Measurements from ENCODE around the gene EPS15. TPM values are rescaled to one million over a fixed set of nuclear protein-coding genes. Genes with fewer than 3 reads are reported as not detected.

The EPS15 gene
- total and polyA plus RNA-seq, 10 of the 15 experiments (the other 5 are each of a cell fraction or from before 2014, with no cell fraction given), result 24.7 to 87.8 (median 56.3) TPM

- RAD21 ChIA-PET (ENCODE audit: unreplicated experiment), result interaction anchor here (1.9 kb wide), 1 partner anchor 188 kb away, joined by 5 read pairs; no protein-coding TSS in a partner anchor
- in situ Hi-C loops (cut with MboI), result no loop called here
- TF ChIP-seq, protein P1, sequence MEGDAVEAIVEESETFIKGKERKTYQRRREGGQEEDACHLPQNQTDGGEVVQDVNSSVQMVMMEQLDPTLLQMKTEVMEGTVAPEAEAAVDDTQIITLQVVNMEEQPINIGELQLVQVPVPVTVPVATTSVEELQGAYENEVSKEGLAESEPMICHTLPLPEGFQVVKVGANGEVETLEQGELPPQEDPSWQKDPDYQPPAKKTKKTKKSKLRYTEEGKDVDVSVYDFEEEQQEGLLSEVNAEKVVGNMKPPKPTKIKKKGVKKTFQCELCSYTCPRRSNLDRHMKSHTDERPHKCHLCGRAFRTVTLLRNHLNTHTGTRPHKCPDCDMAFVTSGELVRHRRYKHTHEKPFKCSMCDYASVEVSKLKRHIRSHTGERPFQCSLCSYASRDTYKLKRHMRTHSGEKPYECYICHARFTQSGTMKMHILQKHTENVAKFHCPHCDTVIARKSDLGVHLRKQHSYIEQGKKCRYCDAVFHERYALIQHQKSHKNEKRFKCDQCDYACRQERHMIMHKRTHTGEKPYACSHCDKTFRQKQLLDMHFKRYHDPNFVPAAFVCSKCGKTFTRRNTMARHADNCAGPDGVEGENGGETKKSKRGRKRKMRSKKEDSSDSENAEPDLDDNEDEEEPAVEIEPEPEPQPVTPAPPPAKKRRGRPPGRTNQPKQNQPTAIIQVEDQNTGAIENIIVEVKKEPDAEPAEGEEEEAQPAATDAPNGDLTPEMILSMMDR (IDR thresholded peaks at IDR 0.05 in 2 of 3, conservative IDR thresholded peaks at IDR 0.05 in 1 of 3; ENCODE audit: control insufficient read depth in 2 of 3, extremely low read depth in 1 of 3, insufficient read depth in 1 of 3, low read depth in 3 of 3, low read length in 3 of 3), result no peak
- TF ChIP-seq MYC (IDR thresholded peaks at IDR 0.05; ENCODE audit: insufficient read depth, insufficient read length, insufficient replicate concordance, low read length, severe bottlenecking) (no peak), SIX5 (IDR thresholded peaks at IDR 0.05; ENCODE audit: low read depth, low read length, severe bottlenecking) (no peak), ZBTB11 (CRISPR knock-in tag; IDR thresholded peaks at IDR 0.05) (no peak), NRF1 (conservative IDR thresholded peaks at IDR 0.05; ENCODE audit: low read depth, low read length) (no peak), BHLHE40 (IDR thresholded peaks at IDR 0.05; ENCODE audit: borderline replicate concordance in 1 of 2, low read depth in 2 of 2, low read length in 1 of 2) (no peak), SP1 (IDR thresholded peaks at IDR 0.05; ENCODE audit: low read depth, low read length) (no peak), ZNF274 (IDR thresholded peaks at IDR 0.05; ENCODE audit: insufficient read depth, insufficient read length) (no peak), RCOR1 (conservative IDR thresholded peaks at IDR 0.05; ENCODE audit: low read depth, low read length) (no peak), ELK1 (IDR thresholded peaks at IDR 0.05; ENCODE audit: low read depth, low read length) (no peak)
- TF ChIP-seq, protein P2, sequence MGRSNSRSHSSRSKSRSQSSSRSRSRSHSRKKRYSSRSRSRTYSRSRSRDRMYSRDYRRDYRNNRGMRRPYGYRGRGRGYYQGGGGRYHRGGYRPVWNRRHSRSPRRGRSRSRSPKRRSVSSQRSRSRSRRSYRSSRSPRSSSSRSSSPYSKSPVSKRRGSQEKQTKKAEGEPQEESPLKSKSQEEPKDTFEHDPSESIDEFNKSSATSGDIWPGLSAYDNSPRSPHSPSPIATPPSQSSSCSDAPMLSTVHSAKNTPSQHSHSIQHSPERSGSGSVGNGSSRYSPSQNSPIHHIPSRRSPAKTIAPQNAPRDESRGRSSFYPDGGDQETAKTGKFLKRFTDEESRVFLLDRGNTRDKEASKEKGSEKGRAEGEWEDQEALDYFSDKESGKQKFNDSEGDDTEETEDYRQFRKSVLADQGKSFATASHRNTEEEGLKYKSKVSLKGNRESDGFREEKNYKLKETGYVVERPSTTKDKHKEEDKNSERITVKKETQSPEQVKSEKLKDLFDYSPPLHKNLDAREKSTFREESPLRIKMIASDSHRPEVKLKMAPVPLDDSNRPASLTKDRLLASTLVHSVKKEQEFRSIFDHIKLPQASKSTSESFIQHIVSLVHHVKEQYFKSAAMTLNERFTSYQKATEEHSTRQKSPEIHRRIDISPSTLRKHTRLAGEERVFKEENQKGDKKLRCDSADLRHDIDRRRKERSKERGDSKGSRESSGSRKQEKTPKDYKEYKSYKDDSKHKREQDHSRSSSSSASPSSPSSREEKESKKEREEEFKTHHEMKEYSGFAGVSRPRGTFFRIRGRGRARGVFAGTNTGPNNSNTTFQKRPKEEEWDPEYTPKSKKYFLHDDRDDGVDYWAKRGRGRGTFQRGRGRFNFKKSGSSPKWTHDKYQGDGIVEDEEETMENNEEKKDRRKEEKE (IDR thresholded peaks at IDR 0.05), result no peak
These were observed 171.5 kb downstream of the EPS15 start for GRCh38 chr1:51347398-51348146.

More at GRCh38 chr1:51347398-51348146, 171.5 kb downstream of the EPS15 start:
- no TSS peak for BruUV-seq (replicated peaks)
- 77% methylated on average over 6 of the region's 6 CpGs for WGBS (ENCODE audit: insufficient coverage, insufficient replicate concordance, low lambda C conversion rate, missing lambda C conversion rate)
- POLR2A ChIA-PET, result no interaction called here
- no peak overlapping the region for H3K4me2 ChIP-seq (ENCODE audit: control insufficient read depth, insufficient read depth)
- no peak overlapping the region for H3K4me3 ChIP-seq
- no peak overlapping the region for H2AFZ ChIP-seq (ENCODE audit: control insufficient read depth, low read depth, low read length)
- DNase-seq (ENCODE audit: low read depth, low spot score) (no peak), ATAC-seq (no peak), FAIRE-seq (no peak)
- peaks cover 0 to 5% of the 10 kb centered on the region in 2 experiments; a peak in 3 of 4 replicates for H3K27me3 ChIP-seq (replicated peaks in 1 of 2; ENCODE audit: control insufficient read depth in 2 of 2, insufficient read depth in 2 of 2, low read length in 1 of 2)
- no peaks in the 10 kb centered on the region for H3K9me3 ChIP-seq (replicated peaks; ENCODE audit: control insufficient read depth, insufficient read depth, low read length)
- CTCF ChIA-PET, result interaction anchor here (0.7 to 1.1 kb wide), 3 partner anchors 12 to 572 kb away, joined by 3 to 5 read pairs (median 3); no protein-coding TSS in a partner anchor
- no peak overlapping the region for H3K27ac ChIP-seq (ENCODE audit: control insufficient read depth, insufficient read depth)
- SMC1A ChIA-PET (ENCODE audit: uncharacterized antibody, unreplicated experiment), result interaction anchor here (0.6 to 1.5 kb wide), 6 partner anchors 11 to 852 kb away, joined by 3 to 6 read pairs (median 4); no protein-coding TSS in a partner anchor
- no peak overlapping the region for H3K9ac ChIP-seq (ENCODE audit: control insufficient read depth, insufficient read depth, low read length)
- H3K36me3 ChIP-seq (ENCODE audit: control insufficient read depth in 2 of 2, insufficient read depth in 2 of 2, low read length in 1 of 2), result no peaks in the 10 kb centered on the region
- intact Hi-C loops (cut with micrococcal nuclease; ENCODE audit: unreplicated experiment), result loop anchor here (10.0 kb wide), 1 partner anchor 427 kb away; no protein-coding TSS in a partner anchor
- H3K79me2 ChIP-seq (ENCODE audit: control insufficient read depth, insufficient read depth, low read length), result no peaks in the 10 kb centered on the region
- no peaks in the 10 kb centered on the region for H4K20me1 ChIP-seq (ENCODE audit: control insufficient read depth, insufficient read depth)
- H3K4me1 ChIP-seq (ENCODE audit: control insufficient read depth, insufficient read depth, low read length), result peaks cover 2% of the 10 kb centered on the region
